ENCODE measurements around the gene PFDN4. TPM values are rescaled to one million over a fixed set of nuclear protein-coding genes. Genes with fewer than 3 reads are reported as not detected.

Gene PFDN4
- total and polyA plus RNA-seq, 2 of the 13 experiments (the other 11 are each of a cell fraction or from before 2014, with no cell fraction given) = 59.8 to 227 TPM

DNA sequence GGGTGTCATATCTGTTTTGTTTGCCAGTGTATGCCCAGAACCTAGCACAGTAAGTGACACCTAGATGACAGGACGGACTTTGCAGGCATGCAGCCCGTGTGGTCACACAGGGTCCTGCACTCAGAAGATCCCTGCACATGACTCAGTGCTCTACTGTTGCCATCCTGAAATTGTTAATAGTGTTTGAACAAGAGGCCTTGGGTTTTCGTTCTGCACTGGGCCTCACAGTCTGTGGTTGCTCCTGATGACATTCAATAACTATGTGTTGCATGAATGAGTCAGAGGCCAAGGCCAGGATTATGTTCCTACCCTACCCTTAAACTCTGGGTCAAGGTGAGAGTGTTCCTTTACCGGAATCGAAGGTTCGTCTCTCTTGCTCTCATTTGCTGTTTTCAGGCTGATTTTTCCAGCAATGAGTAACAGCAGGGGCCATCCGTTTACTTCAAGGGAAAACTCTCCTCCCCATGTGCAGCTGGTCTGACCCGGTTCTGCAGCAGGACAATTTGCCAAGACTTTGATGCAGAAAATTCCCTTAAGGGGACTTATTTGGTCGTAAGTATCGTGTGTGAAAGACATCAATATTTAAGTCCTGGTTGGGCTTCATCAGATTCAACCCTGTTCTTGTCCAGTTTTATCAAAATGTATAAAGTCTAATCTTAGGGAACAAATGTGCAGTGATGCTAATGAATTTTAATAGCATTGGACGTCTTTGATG is 13.0 kb upstream of the PFDN4 start (continued):
- TF ChIP-seq, protein P1, sequence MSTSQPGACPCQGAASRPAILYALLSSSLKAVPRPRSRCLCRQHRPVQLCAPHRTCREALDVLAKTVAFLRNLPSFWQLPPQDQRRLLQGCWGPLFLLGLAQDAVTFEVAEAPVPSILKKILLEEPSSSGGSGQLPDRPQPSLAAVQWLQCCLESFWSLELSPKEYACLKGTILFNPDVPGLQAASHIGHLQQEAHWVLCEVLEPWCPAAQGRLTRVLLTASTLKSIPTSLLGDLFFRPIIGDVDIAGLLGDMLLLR (CRISPR knock-in tag; IDR thresholded peaks at IDR 0.05) = no peak; the same call in 1 of the 2 replicates
- peak; percentile 67 for TF ChIP-seq ZNF781 (CRISPR knock-in tag; IDR thresholded peaks at IDR 0.05; ENCODE audit: borderline replicate concordance, not compliant biosample characterization)
- TF ChIP-seq, protein P2, sequence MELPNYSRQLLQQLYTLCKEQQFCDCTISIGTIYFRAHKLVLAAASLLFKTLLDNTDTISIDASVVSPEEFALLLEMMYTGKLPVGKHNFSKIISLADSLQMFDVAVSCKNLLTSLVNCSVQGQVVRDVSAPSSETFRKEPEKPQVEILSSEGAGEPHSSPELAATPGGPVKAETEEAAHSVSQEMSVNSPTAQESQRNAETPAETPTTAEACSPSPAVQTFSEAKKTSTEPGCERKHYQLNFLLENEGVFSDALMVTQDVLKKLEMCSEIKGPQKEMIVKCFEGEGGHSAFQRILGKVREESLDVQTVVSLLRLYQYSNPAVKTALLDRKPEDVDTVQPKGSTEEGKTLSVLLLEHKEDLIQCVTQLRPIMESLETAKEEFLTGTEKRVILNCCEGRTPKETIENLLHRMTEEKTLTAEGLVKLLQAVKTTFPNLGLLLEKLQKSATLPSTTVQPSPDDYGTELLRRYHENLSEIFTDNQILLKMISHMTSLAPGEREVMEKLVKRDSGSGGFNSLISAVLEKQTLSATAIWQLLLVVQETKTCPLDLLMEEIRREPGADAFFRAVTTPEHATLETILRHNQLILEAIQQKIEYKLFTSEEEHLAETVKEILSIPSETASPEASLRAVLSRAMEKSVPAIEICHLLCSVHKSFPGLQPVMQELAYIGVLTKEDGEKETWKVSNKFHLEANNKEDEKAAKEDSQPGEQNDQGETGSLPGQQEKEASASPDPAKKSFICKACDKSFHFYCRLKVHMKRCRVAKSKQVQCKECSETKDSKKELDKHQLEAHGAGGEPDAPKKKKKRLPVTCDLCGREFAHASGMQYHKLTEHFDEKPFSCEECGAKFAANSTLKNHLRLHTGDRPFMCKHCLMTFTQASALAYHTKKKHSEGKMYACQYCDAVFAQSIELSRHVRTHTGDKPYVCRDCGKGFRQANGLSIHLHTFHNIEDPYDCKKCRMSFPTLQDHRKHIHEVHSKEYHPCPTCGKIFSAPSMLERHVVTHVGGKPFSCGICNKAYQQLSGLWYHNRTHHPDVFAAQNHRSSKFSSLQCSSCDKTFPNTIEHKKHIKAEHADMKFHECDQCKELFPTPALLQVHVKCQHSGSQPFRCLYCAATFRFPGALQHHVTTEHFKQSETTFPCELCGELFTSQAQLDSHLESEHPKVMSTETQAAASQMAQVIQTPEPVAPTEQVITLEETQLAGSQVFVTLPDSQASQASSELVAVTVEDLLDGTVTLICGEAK (IDR thresholded peaks at IDR 0.05) = no peak
- TF ChIP-seq, protein P2 (CRISPR knock-in tag; IDR thresholded peaks at IDR 0.05) = peak; percentile 80
- no peak for TF ChIP-seq RBFOX2 (IDR thresholded peaks at IDR 0.05; ENCODE audit: low read depth, low read length)
- TF ChIP-seq ZNF253 (CRISPR knock-in tag; IDR thresholded peaks at IDR 0.05; ENCODE audit: borderline replicate concordance) = no peak
- TF ChIP-seq, protein P3, sequence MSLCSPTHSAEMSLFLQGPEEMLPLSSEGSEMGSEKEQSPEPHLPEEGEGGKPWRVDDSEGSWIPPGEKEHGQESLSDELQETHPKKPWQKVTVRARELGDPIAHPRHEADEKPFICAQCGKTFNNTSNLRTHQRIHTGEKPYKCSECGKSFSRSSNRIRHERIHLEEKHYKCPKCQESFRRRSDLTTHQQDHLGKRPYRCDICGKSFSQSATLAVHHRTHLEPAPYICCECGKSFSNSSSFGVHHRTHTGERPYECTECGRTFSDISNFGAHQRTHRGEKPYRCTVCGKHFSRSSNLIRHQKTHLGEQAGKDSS (CRISPR knock-in tag; IDR thresholded peaks at IDR 0.05; ENCODE audit: borderline replicate concordance, low read depth) = peak; percentile 98
- peak; percentile 95 for TF ChIP-seq ZNF792 (CRISPR knock-in tag; IDR thresholded peaks at IDR 0.05)
- 0 out of 2 replicates have a peak, but pooled peaks have one; percentile 23 for TF ChIP-seq PHF20 (CRISPR knock-in tag; IDR thresholded peaks at IDR 0.05)
- peak; percentile 74; the same call in 1 of the 2 replicates for TF ChIP-seq ZNF33B (CRISPR knock-in tag; IDR thresholded peaks at IDR 0.05)
- TF ChIP-seq ZNF232 (CRISPR knock-in tag; IDR thresholded peaks at IDR 0.05; ENCODE audit: borderline replicate concordance) = no peak
- TF ChIP-seq ZKSCAN5 (CRISPR knock-in tag; IDR thresholded peaks at IDR 0.05) = no peak
- no peak for TF ChIP-seq ARNT2 (CRISPR knock-in tag; IDR thresholded peaks at IDR 0.05; ENCODE audit: low read depth)
- TF ChIP-seq THYN1 (CRISPR knock-in tag; IDR thresholded peaks at IDR 0.05; ENCODE audit: borderline replicate concordance, low read depth) = no peak
- TF ChIP-seq, protein P4, sequence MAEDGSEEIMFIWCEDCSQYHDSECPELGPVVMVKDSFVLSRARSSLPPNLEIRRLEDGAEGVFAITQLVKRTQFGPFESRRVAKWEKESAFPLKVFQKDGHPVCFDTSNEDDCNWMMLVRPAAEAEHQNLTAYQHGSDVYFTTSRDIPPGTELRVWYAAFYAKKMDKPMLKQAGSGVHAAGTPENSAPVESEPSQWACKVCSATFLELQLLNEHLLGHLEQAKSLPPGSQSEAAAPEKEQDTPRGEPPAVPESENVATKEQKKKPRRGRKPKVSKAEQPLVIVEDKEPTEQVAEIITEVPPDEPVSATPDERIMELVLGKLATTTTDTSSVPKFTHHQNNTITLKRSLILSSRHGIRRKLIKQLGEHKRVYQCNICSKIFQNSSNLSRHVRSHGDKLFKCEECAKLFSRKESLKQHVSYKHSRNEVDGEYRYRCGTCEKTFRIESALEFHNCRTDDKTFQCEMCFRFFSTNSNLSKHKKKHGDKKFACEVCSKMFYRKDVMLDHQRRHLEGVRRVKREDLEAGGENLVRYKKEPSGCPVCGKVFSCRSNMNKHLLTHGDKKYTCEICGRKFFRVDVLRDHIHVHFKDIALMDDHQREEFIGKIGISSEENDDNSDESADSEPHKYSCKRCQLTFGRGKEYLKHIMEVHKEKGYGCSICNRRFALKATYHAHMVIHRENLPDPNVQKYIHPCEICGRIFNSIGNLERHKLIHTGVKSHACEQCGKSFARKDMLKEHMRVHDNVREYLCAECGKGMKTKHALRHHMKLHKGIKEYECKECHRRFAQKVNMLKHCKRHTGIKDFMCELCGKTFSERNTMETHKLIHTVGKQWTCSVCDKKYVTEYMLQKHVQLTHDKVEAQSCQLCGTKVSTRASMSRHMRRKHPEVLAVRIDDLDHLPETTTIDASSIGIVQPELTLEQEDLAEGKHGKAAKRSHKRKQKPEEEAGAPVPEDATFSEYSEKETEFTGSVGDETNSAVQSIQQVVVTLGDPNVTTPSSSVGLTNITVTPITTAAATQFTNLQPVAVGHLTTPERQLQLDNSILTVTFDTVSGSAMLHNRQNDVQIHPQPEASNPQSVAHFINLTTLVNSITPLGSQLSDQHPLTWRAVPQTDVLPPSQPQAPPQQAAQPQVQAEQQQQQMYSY (CRISPR knock-in tag; IDR thresholded peaks at IDR 0.05) = no peak
